GM23248 (cell line): ENCODE measurements around the gene PEX26.

Source experiments
- EZH2 ChIP-seq: fragments of 200-600 bp; sonication (generic); IDR thresholded peaks from 2 replicates; pipeline ENCODE4 v1.6.1; 2018; ENCODE audit warnings: antibody characterized with exemption, mild to moderate bottlenecking; ENCODE audit not compliant: insufficient read depth, poor library complexity, severe bottlenecking
- EZH2phosphoT487 ChIP-seq: fragments of 200-600 bp; sonication (generic); IDR thresholded peaks from 2 replicates; pipeline ENCODE4 v1.6.1; 2018; ENCODE audit warnings: antibody characterized with exemption, moderate library complexity, mild to moderate bottlenecking, low read depth; ENCODE audit not compliant: insufficient read depth

GRCh38 chr22:18113680-18114394 lies 36.0 kb downstream of the PEX26 start:
- TF ChIP-seq EZH2 = no peak
- no peak for TF ChIP-seq EZH2phosphoT487
